Spleen (tissue), 11 donors: ENCODE measurements around the gene CCN5. TPM values are rescaled to one million over a fixed set of nuclear protein-coding genes. Genes with fewer than 3 reads are reported as not detected.

Source experiments
- DNase-seq: peaks from one replicate; pipeline ENCODE4 v3.0.0-alpha.2; 2020
- H3K27ac ChIP-seq, 8 donors: fragments of 200-600 bp; sonication (generic) in 7 of 8; 1 replicate in 4 of 8; 2 replicates in 4 of 8; pipeline versions ENCODE4 v1.5.0 to v1.8.0; 2016 to 2021; ENCODE audit warnings: inconsistent platforms in 4 of 8, mild to moderate bottlenecking in 4 of 8, moderate library complexity in 1 of 8
- H3K27me3 ChIP-seq, 7 donors: fragments of 200-600 bp; sonication (generic) in 6 of 7; replicated peaks in 1 of 7; 1 replicate in 4 of 7; 2 replicates in 3 of 7; pipeline versions ENCODE4 v1.5.0 to v1.8.0; 2016 to 2021; ENCODE audit warnings: inconsistent platforms in 3 of 7, mild to moderate bottlenecking in 1 of 7
- H3K36me3 ChIP-seq, 6 donors: fragments of 200-600 bp; sonication (generic) in 5 of 6; 1 replicate in 4 of 6; 2 replicates in 2 of 6; pipeline versions ENCODE4 v1.5.0 to v1.8.0; 2016 to 2021; ENCODE audit warnings: inconsistent platforms in 2 of 6
- H3K4me1 ChIP-seq, 6 donors: fragments of 200-600 bp; sonication (generic) in 5 of 6; 1 replicate in 3 of 6; 2 replicates in 3 of 6; pipeline versions ENCODE4 v1.5.0 to v1.8.0; 2016 to 2021; ENCODE audit warnings: inconsistent platforms in 3 of 6
- H3K4me3 ChIP-seq, 8 donors: fragments of 200-600 bp; sonication (generic) in 7 of 8; 1 replicate in 4 of 8; 2 replicates in 4 of 8; pipeline versions ENCODE4 v1.5.0 to v1.8.0; 2016 to 2021; ENCODE audit warnings: inconsistent platforms in 4 of 8, mild to moderate bottlenecking in 4 of 8, moderate library complexity in 2 of 8
- H3K9me3 ChIP-seq, 8 donors: fragments of 200-600 bp; sonication (generic) in 7 of 8; 1 replicate in 4 of 8; 2 replicates in 4 of 8; pipeline versions ENCODE4 v1.5.0 to v1.8.0; 2016 to 2021; ENCODE audit warnings: inconsistent platforms in 4 of 8
- POLR2A ChIP-seq, 3 donors: fragments of 450-650 bp; IDR thresholded peaks; one replicate each; pipeline ENCODE4 v1.5.1; 2017; ENCODE audit warnings: antibody characterized with exemption in 3 of 3, mild to moderate bottlenecking in 1 of 3
- POLR2AphosphoS5 ChIP-seq, 3 donors: sonication (generic); formaldehyde crosslinking; IDR thresholded peaks; one replicate each; pipeline ENCODE4 v1.5.1; 2017; ENCODE audit warnings: antibody characterized with exemption in 3 of 3
- WGBS, 5 donors: extraction: QIAGEN DNeasy Blood & Tissue Kit in 3 of 5; methylation state at CpG; one replicate each; pipeline versions ENCODE4 v1.1.5 to v1.1.7; 2013 to 2018; 5-methylcytosine and 5-hydroxymethylcytosine counted together
- intact Hi-C: fragments of 100-400 bp; cut with DNase I; formaldehyde crosslinking; loops from one replicate; pipeline ENCODE4 v1.15.0; 2023; ENCODE audit warnings: low total_unique reads
- polyA plus RNA-seq, 3 donors: library from polyadenylated mRNA; stranded (reverse); fragments of 200-250 nt; gene quantifications; one replicate each; pipeline ENCODE4 v1.2.1, GENCODE V29; 2013
- total RNA-seq, 7 donors: library from RNA; depleted of rRNA in 3 of 7; stranded (reverse); fragments of >200 nt in 3 of 7; fragmentation: NEBNext Ultra II Directional in 4 of 7; extraction: Animal tissue kit (Norgen Biotek cat#: 25700) in 4 of 7; gene quantifications; one replicate each; pipeline versions ENCODE4 v1.1.0 to v1.2.1, GENCODE V29; 2016 to 2021
- TF ChIP-seq, protein P1 (sequence below), 11 experiments: fragments of 200-600 bp in 7 of 11; fragments of 450-650 bp in 4 of 11; sonication (generic) in 4 of 11; IDR thresholded peaks in 8 of 11; conservative IDR thresholded peaks in 3 of 11; 1 replicate in 7 of 11; 2 replicates in 4 of 11; pipeline versions ENCODE4 v1.4.0 to v1.8.0; 2016 to 2021; ENCODE audit warnings: antibody characterized with exemption in 11 of 11, inconsistent platforms in 4 of 11, mild to moderate bottlenecking in 1 of 11
- donor health status: healthy with polysubstance abuse.
- donor health status: DM: no; HTN: no; CAD: no; lungs with moderate emphysema.
- donor health status: DM: no; HTN: no; CAD: no.
- donor health status: Bipolar disorder and iron deficiency.
- donor health status: healthy.
- donor health status: DM: no; HTN: no; CAD: no.
- donor health status: DM: yes; HTN: yes; CAD: no.

CCN5 gene
- total and polyA plus RNA-seq, 10 donors: 0.51 to 10.6 (median 1.5) TPM; not detected in 1

DNA sequence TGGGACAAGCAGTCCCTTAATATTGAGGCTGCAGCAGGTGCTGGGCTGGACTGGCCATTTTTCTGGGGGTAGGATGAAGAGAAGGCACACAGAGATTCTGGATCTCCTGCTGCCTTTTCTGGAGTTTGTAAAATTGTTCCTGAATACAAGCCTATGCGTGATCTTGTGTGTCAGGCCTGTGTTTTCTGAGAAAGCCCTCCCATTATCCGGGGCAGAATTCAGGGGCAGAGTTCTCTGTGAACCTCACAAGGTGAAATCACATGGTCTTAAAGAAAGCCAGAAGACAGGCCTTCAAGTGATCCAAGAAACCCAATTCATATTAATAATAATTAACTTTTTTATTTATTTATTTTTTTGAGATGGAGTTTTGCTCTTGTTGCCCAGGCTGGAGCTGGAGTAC, 12.5 kb downstream of the CCN5 start:
- H3K4me3 ChIP-seq: no peak overlapping the region
- intact Hi-C loops: no loop called here
- TF ChIP-seq, protein P1, sequence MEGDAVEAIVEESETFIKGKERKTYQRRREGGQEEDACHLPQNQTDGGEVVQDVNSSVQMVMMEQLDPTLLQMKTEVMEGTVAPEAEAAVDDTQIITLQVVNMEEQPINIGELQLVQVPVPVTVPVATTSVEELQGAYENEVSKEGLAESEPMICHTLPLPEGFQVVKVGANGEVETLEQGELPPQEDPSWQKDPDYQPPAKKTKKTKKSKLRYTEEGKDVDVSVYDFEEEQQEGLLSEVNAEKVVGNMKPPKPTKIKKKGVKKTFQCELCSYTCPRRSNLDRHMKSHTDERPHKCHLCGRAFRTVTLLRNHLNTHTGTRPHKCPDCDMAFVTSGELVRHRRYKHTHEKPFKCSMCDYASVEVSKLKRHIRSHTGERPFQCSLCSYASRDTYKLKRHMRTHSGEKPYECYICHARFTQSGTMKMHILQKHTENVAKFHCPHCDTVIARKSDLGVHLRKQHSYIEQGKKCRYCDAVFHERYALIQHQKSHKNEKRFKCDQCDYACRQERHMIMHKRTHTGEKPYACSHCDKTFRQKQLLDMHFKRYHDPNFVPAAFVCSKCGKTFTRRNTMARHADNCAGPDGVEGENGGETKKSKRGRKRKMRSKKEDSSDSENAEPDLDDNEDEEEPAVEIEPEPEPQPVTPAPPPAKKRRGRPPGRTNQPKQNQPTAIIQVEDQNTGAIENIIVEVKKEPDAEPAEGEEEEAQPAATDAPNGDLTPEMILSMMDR (IDR thresholded peaks at IDR 0.05 in 8 of 11, conservative IDR thresholded peaks at IDR 0.05 in 3 of 11): no peak
- no peak for DNase-seq
- 92 to 100% (median 93%) methylated on average over 2 of the region's 2 CpGs for WGBS, 5 donors
- peaks cover 0 to 9% (median 0%) of the 10 kb centered on the region in 7 donors for H3K27me3 ChIP-seq
- no peaks in the 10 kb centered on the region for H3K36me3 ChIP-seq
- no peaks in the 10 kb centered on the region for H3K4me1 ChIP-seq
- no peaks in the 10 kb centered on the region for H3K9me3 ChIP-seq
- H3K27ac ChIP-seq: no peak overlapping the region

DNA sequence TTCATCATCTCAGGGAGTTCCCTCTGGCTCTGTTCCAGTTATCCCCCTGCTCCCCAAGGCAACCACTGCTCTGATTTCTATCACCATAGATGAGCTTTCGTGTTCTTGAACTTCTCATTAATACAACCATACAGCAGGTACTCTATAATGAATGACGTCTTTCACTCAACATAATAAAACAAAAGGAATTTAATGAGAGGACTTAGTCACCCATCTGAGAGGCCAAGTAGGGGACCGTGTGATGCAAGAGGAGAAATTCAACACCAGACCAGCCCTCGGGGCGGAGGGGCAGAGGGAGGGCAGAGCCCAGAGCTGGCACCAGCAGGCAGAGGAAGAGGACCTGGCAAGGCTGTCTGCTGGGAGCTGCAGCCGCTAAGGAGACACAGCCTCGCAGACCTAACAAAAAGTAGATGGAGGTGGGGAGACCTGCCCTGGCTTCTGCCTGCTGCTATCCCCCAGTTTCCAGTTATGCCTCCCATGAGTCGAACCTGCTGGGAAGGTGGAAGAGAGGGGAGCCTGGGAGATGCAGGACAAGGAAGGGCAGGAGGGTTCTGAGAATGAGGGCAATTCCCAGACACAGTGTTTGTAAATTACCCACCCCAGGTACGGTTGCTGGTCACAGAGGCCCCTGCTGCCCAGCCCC, 13.8 kb downstream of the CCN5 start:
- intact Hi-C loops: no loop called here
- peaks cover 0 to 9% (median 0%) of the 10 kb centered on the region in 7 donors for H3K27me3 ChIP-seq
- no peak for DNase-seq
- no peak overlapping the region for H3K4me3 ChIP-seq
- no peaks in the 10 kb centered on the region for H3K36me3 ChIP-seq
- H3K9me3 ChIP-seq: no peaks in the 10 kb centered on the region
- H3K4me1 ChIP-seq: no peaks in the 10 kb centered on the region
- 27 to 44% (median 32%) methylated on average over 9 of the region's 9 CpGs for WGBS, 5 donors
- no peak for TF ChIP-seq POLR2A (IDR thresholded peaks at IDR 0.05)
- no peak for TF ChIP-seq POLR2AphosphoS5 (IDR thresholded peaks at IDR 0.05)
- TF ChIP-seq, protein P1 (IDR thresholded peaks at IDR 0.05 in 8 of 11, conservative IDR thresholded peaks at IDR 0.05 in 3 of 11): no peak
- no peak overlapping the region for H3K27ac ChIP-seq

DNA sequence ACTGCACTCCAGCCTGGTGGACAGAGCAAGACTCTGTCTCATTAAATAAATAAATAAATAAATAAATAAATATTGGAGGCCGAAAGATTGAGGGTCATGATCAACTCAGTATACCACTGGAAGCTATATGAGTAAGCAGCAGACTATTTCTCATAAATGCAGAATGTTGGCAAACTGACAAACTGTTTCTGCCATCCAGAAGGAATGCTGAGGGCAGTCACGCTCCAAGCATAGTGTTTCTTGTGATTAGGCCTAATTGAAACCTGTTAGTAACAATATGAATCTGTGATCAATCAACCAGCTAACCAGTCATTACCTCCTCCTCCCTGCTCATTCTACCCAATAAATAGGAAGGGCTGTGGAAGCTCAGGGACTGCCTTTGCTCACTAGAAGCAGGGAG, 15.3 kb downstream of the CCN5 start:
- intact Hi-C loops: no loop called here
- Histone ChIP-seq H3K4me3 (no peak overlapping the region), H3K9me3 (no peaks in the 10 kb centered on the region), H3K36me3 (no peaks in the 10 kb centered on the region), H3K4me1 (no peaks in the 10 kb centered on the region), H3K27me3 (peaks cover 0 to 5% (median 0%) of the 10 kb centered on the region in 7 donors), H3K27ac (no peak overlapping the region)
- WGBS, 5 donors: 79 to 94% (median 89%) methylated on average over 2 of the region's 2 CpGs
- TF ChIP-seq POLR2A (IDR thresholded peaks at IDR 0.05) (no peak), POLR2AphosphoS5 (IDR thresholded peaks at IDR 0.05) (no peak)
- TF ChIP-seq, protein P1 (IDR thresholded peaks at IDR 0.05 in 8 of 11, conservative IDR thresholded peaks at IDR 0.05 in 3 of 11): no peak
- no peak for DNase-seq

DNA sequence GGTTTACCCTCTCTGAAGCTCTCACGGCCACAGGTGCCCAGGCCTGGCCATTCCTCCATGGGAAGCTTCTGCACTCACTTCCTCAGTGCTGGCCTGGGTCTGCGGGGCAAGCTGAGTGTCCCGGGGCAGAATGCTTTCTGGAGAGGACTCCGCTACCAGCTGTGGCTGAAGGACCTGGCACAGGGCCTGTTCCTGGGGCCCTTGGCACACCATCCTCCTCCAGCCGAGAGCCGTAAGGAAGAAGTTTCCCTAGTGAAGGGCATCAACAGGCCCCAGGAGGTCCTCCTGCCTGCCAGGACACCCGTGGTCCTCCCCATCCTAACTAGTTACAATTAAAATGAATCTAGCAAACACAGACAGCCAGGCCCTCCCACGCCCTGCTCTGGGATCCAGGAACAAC, 16.5 kb downstream of the CCN5 start:
- H3K36me3 ChIP-seq: no peaks in the 10 kb centered on the region
- WGBS, 5 donors: 48 to 80% (median 76%) methylated on average over 3 to 8 of the region's 8 CpGs
- no peak overlapping the region for H3K27ac ChIP-seq
- intact Hi-C loops: loop anchor here (2.0 kb wide), 1 partner anchor 47 kb away; no protein-coding TSS in a partner anchor
- DNase-seq: no peak
- H3K4me1 ChIP-seq: peaks cover 0 to under 1% (median 0%) of the 10 kb centered on the region in 6 donors
- no peak for TF ChIP-seq POLR2AphosphoS5 (IDR thresholded peaks at IDR 0.05)
- TF ChIP-seq, protein P1 (IDR thresholded peaks at IDR 0.05 in 8 of 11, conservative IDR thresholded peaks at IDR 0.05 in 3 of 11): no peak
- TF ChIP-seq POLR2A (IDR thresholded peaks at IDR 0.05): no peak
- peaks cover 0 to 4% (median 0%) of the 10 kb centered on the region in 8 donors for H3K9me3 ChIP-seq
- H3K27me3 ChIP-seq: peaks cover 0 to 5% (median 0%) of the 10 kb centered on the region in 7 donors
- H3K4me3 ChIP-seq: no peak overlapping the region
